Sigmoid colon (tissue), 4 donors: Measurements from ENCODE around the gene TNNI2.

Experiments used
- EP300 ChIP-seq, 4 donors: sonication (generic); formaldehyde crosslinking; IDR thresholded peaks; one replicate each; pipeline ENCODE4 v1.6.1; 2017; ENCODE audit warnings: antibody characterized with exemption in 4 of 4
- POLR2A ChIP-seq, 2 donors: fragments of 450-650 bp; IDR thresholded peaks; one replicate each; pipeline ENCODE4 v1.6.1; 2016; ENCODE audit warnings: antibody characterized with exemption in 2 of 2, mild to moderate bottlenecking in 2 of 2, moderate library complexity in 2 of 2
- POLR2AphosphoS5 ChIP-seq, 4 donors: sonication (generic); formaldehyde crosslinking; IDR thresholded peaks; one replicate each; pipeline ENCODE4 v1.6.1; 2017; ENCODE audit warnings: antibody characterized with exemption in 4 of 4
- TF ChIP-seq, protein P1 (sequence below), 4 experiments: fragments of 450-650 bp in 3 of 4; fragments of 200-600 bp in 1 of 4; IDR thresholded peaks; one replicate each; pipeline ENCODE4 v1.5.1; 2016 to 2019; ENCODE audit warnings: antibody characterized with exemption in 4 of 4, mild to moderate bottlenecking in 3 of 4, moderate library complexity in 2 of 4

DNA sequence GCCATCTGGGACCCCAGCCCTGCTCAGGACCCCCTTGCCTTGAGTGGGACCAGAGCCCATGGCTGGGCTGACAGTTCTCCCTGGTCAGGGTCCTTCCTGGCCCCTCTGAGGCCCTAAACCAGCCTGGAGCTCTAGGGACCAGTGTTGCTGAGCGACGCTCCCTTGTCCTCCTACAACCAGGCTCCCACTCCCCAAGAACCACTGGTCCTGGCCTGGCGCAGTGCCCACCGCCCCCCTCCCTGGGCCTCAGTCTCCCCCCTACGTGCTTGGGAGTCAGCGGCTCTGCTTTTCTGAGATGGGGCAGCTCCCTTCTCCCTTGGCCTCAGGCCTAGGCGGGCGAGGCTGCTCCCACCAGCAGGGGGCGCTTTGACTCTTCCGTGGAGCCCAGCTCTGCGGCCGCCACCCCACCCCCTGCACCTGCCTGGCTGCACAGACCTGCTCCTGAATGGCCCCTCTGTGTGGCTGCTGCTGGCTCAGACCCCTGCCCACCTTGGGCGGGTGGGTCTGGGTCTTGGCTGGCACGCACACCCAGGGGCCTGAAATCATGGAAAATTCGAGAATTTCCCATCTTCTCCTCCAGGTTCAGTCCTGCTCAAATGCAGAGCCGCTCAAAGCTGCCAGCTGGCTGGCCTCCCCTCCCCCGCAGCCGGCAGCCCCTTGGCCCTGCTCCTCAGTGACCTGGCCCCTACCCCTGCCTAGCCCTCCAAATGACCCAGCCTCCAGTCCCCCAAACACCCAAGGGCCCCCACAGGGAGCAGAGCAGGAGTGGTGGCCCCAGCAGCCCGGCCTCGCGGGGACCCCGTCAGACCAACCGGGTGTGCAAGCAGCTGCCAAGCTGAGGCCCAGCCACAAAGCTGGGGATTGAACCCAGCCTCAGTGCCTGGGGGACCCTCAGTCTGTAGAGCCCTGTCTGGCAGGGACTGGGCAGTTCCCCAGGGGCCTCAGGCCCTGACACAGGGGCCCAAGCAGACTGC, 43.8 kb downstream of the TNNI2 start:
- TF ChIP-seq, protein P1, sequence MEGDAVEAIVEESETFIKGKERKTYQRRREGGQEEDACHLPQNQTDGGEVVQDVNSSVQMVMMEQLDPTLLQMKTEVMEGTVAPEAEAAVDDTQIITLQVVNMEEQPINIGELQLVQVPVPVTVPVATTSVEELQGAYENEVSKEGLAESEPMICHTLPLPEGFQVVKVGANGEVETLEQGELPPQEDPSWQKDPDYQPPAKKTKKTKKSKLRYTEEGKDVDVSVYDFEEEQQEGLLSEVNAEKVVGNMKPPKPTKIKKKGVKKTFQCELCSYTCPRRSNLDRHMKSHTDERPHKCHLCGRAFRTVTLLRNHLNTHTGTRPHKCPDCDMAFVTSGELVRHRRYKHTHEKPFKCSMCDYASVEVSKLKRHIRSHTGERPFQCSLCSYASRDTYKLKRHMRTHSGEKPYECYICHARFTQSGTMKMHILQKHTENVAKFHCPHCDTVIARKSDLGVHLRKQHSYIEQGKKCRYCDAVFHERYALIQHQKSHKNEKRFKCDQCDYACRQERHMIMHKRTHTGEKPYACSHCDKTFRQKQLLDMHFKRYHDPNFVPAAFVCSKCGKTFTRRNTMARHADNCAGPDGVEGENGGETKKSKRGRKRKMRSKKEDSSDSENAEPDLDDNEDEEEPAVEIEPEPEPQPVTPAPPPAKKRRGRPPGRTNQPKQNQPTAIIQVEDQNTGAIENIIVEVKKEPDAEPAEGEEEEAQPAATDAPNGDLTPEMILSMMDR (IDR thresholded peaks at IDR 0.05): peak; percentile 65 to 86 (median 74)
- TF ChIP-seq EP300 (IDR thresholded peaks at IDR 0.05) (no peak), POLR2AphosphoS5 (IDR thresholded peaks at IDR 0.05) (no peak), POLR2A (IDR thresholded peaks at IDR 0.05) (no peak)
